ENCODE measurements around the gene SLC1A2.

Gene SLC1A2

DNA sequence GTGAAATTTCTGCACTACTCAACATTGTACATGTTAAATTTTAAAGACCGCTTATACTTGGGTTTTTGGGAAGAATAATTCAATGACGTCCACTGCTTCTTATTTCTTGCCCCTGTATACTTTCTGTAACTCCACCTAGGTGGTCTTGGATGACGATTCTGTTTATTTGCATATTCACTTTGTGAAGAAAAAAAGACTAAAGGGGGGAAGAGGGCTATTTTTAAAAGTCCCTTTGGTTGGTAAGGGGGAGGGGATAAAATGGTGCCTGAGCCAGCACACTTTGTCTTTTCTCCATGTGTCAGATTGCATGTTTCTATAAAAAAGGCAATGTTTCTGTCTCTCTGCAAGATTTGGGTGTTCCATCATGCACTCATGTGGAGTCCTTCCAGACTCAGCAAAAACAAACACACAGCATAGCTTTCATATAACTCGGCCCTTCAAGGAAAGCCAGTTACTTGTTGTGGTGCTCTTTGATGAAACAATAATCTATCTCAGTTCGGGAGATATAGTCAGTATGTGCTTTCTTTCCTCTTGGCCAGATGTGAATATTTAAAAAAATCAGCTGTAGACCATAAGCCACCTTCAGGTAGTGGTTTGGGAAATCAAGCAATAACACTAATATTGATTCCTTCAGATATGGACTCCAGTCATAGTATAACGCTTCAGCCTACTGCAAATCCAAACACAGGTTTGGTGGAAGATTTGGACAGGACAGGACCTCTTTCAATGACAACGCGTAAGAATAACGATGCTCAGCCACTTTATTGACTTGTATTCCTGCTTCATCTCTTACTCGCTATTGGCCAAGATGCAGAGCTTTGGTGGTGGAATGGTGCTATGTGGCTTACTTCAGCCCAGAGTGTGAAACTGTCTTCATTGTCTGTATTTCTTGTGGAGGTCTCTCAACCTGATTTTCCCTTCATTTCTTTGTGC is 211.6 kb downstream of the SLC1A2 start:
- Histone ChIP-seq H2AFZ (ENCODE audit: low read length) (no peak overlapping the region), H3K36me3 (replicated peaks in 1 of 2; ENCODE audit: control insufficient read depth in 2 of 2, insufficient read depth in 2 of 2, low read length in 2 of 2) (no peaks in the 10 kb centered on the region), H3K4me3 (ENCODE audit: low read length in 2 of 2) (no peak overlapping the region), H2BK5ac (ENCODE audit: low read length) (no peak overlapping the region), H2BK15ac (ENCODE audit: low read length) (no peak overlapping the region), H3K18ac (ENCODE audit: low read length) (no peak overlapping the region), H3K79me1 (ENCODE audit: low read depth, low read length) (no peaks in the 10 kb centered on the region), H2AK5ac (ENCODE audit: low read depth, low read length) (no peak overlapping the region), H3K23ac (ENCODE audit: low read depth, low read length, poor library complexity) (no peak overlapping the region), H3K27me3 (ENCODE audit: control insufficient read depth in 3 of 3, insufficient read depth in 3 of 3, low read depth in 1 of 3, low read length in 3 of 3) (no peaks in the 10 kb centered on the region), H3K9me3 (replicated peaks in 1 of 2; ENCODE audit: control insufficient read depth in 2 of 2, insufficient read depth in 1 of 2, low read depth in 1 of 2, low read length in 2 of 2) (no peaks in the 10 kb centered on the region), H3K4ac (ENCODE audit: low read length) (no peak overlapping the region), H4K8ac (ENCODE audit: low read depth, low read length) (no peak overlapping the region), H2BK120ac (ENCODE audit: low read depth, low read length) (no peak overlapping the region), H4K91ac (ENCODE audit: low read depth, low read length, poor library complexity) (no peak overlapping the region), H3K4me2 (ENCODE audit: insufficient read depth, low read length, poor library complexity, severe bottlenecking) (no peak overlapping the region), H2BK12ac (ENCODE audit: low read length) (no peak overlapping the region), H3K9ac (ENCODE audit: low read depth, low read length, poor library complexity) (no peak overlapping the region), H3K14ac (ENCODE audit: low read length) (no peak overlapping the region), H3K27ac (replicated peaks; ENCODE audit: low read length) (no peak overlapping the region), H3K4me1 (ENCODE audit: control insufficient read depth in 2 of 2, insufficient read depth in 1 of 2, low read depth in 1 of 2, low read length in 2 of 2) (peaks cover 0 to 3% of the 10 kb centered on the region in 2 donors)
- WGBS, 2 donors (ENCODE audit: extremely low coverage in 2 of 2, insufficient read length in 2 of 2, insufficient replicate concordance in 1 of 2), result no CpG with 5 or more reads among the region's 10 CpGs
- DNase-seq (ENCODE audit: low spot score), result no peak

- H3K23ac ChIP-seq (ENCODE audit: low read depth, low read length, poor library complexity), result no peak overlapping the region
- no peaks in the 10 kb centered on the region for H3K36me3 ChIP-seq (replicated peaks in 1 of 2; ENCODE audit: control insufficient read depth in 2 of 2, insufficient read depth in 2 of 2, low read length in 2 of 2)
- H3K4me3 ChIP-seq (ENCODE audit: low read length in 2 of 2), result no peak overlapping the region
Measured at GRCh38 chr11:35206616-35207015, 212.7 kb downstream of the SLC1A2 start.

GRCh38 chr11:35204614-35205013 is 214.7 kb downstream of the SLC1A2 start:
- Histone ChIP-seq H2AFZ (ENCODE audit: low read length) (no peak overlapping the region), H3K9me3 (replicated peaks in 1 of 2; ENCODE audit: control insufficient read depth in 2 of 2, insufficient read depth in 1 of 2, low read depth in 1 of 2, low read length in 2 of 2) (no peaks in the 10 kb centered on the region), H2BK120ac (ENCODE audit: low read depth, low read length) (no peak overlapping the region), H3K4me2 (ENCODE audit: insufficient read depth, low read length, poor library complexity, severe bottlenecking) (no peak overlapping the region), H3K4me3 (ENCODE audit: low read length in 2 of 2) (no peak overlapping the region), H4K8ac (ENCODE audit: low read depth, low read length) (no peak overlapping the region), H3K23ac (ENCODE audit: low read depth, low read length, poor library complexity) (no peak overlapping the region), H3K9ac (ENCODE audit: low read depth, low read length, poor library complexity) (no peak overlapping the region), H2AK5ac (ENCODE audit: low read depth, low read length) (no peak overlapping the region), H3K14ac (ENCODE audit: low read length) (no peak overlapping the region), H2BK5ac (ENCODE audit: low read length) (no peak overlapping the region), H3K18ac (ENCODE audit: low read length) (no peak overlapping the region), H3K79me1 (ENCODE audit: low read depth, low read length) (no peaks in the 10 kb centered on the region), H3K27ac (replicated peaks; ENCODE audit: low read length) (no peak overlapping the region), H3K36me3 (replicated peaks in 1 of 2; ENCODE audit: control insufficient read depth in 2 of 2, insufficient read depth in 2 of 2, low read length in 2 of 2) (no peaks in the 10 kb centered on the region), H2BK15ac (ENCODE audit: low read length) (no peak overlapping the region), H2BK12ac (ENCODE audit: low read length) (no peak overlapping the region), H3K4me1 (ENCODE audit: control insufficient read depth in 2 of 2, insufficient read depth in 1 of 2, low read depth in 1 of 2, low read length in 2 of 2) (peaks cover 0 to 3% of the 10 kb centered on the region in 2 donors), H3K4ac (ENCODE audit: low read length) (no peak overlapping the region), H4K91ac (ENCODE audit: low read depth, low read length, poor library complexity) (no peak overlapping the region), H3K27me3 (ENCODE audit: control insufficient read depth in 3 of 3, insufficient read depth in 3 of 3, low read depth in 1 of 3, low read length in 3 of 3) (no peaks in the 10 kb centered on the region)
- no peak for DNase-seq (ENCODE audit: low spot score)
- no CpG with 5 or more reads among the region's 5 CpGs for WGBS, 2 donors (ENCODE audit: extremely low coverage in 2 of 2, insufficient read length in 2 of 2, insufficient replicate concordance in 1 of 2)

More at GRCh38 chr11:35206616-35207015, 212.7 kb downstream of the SLC1A2 start:
- Histone ChIP-seq H3K14ac (ENCODE audit: low read length) (no peak overlapping the region), H3K4me2 (ENCODE audit: insufficient read depth, low read length, poor library complexity, severe bottlenecking) (no peak overlapping the region), H3K18ac (ENCODE audit: low read length) (no peak overlapping the region), H2BK15ac (ENCODE audit: low read length) (no peak overlapping the region), H3K79me1 (ENCODE audit: low read depth, low read length) (no peaks in the 10 kb centered on the region), H2AK5ac (ENCODE audit: low read depth, low read length) (no peak overlapping the region), H2BK120ac (ENCODE audit: low read depth, low read length) (no peak overlapping the region), H3K9me3 (replicated peaks in 1 of 2; ENCODE audit: control insufficient read depth in 2 of 2, insufficient read depth in 1 of 2, low read depth in 1 of 2, low read length in 2 of 2) (no peaks in the 10 kb centered on the region), H4K91ac (ENCODE audit: low read depth, low read length, poor library complexity) (no peak overlapping the region), H2BK12ac (ENCODE audit: low read length) (no peak overlapping the region), H4K8ac (ENCODE audit: low read depth, low read length) (no peak overlapping the region), H2BK5ac (ENCODE audit: low read length) (no peak overlapping the region), H3K27me3 (ENCODE audit: control insufficient read depth in 3 of 3, insufficient read depth in 3 of 3, low read depth in 1 of 3, low read length in 3 of 3) (no peaks in the 10 kb centered on the region), H3K4ac (ENCODE audit: low read length) (no peak overlapping the region), H3K4me1 (ENCODE audit: control insufficient read depth in 2 of 2, insufficient read depth in 1 of 2, low read depth in 1 of 2, low read length in 2 of 2) (peaks cover 0 to 3% of the 10 kb centered on the region in 2 donors), H2AFZ (ENCODE audit: low read length) (no peak overlapping the region), H3K27ac (replicated peaks; ENCODE audit: low read length) (no peak overlapping the region), H3K9ac (ENCODE audit: low read depth, low read length, poor library complexity) (no peak overlapping the region)
- WGBS, 2 donors (ENCODE audit: extremely low coverage in 2 of 2, insufficient read length in 2 of 2, insufficient replicate concordance in 1 of 2), result no CpG with 5 or more reads among the region's 1 CpG
- no peak for DNase-seq (ENCODE audit: low spot score)

Small RNA genes lying within 50 kb of the gene (small RNA-seq; reads per million reads assigned to genes)
- gene AC090625.1 (ENCODE audit: insufficient read depth), result 1.2 reads per million
